WTC11 (cell line): ENCODE data around the gene MRC2. TPM values are rescaled to one million over a fixed set of nuclear protein-coding genes. Genes with fewer than 3 reads are reported as not detected.

Experiments used
- ATAC-seq: fragments of 200-7000 bp; cut with Tn5 transposase; 2 replicates; pipeline ENCODE4 v1.10.0; 2021; ENCODE audit warnings: mild to moderate bottlenecking, moderate library complexity
- CTCF ChIA-PET: fragments of 300-600 bp; sonication (Branson Sonifier 250); formaldehyde crosslinking; loops from one replicate; lab custom pipeline; 2021; ENCODE audit warnings: antibody characterized with exemption; lab: Charles Lee
- POLR2A ChIA-PET: fragments of 350-600 bp; sonication (Branson Sonifier 250); formaldehyde crosslinking; loops from one replicate; lab custom pipeline; 2021; ENCODE audit warnings: antibody characterized with exemption; lab: Charles Lee
- DNase-seq: peaks from one replicate; pipeline ENCODE4 v3.0.0; 2021; ENCODE audit warnings: low spot score
- H3K27ac Mint-ChIP-seq: 2 replicates; pipeline ENCODE4 v1.8.0; 2021; ENCODE audit warnings: mixed read lengths
- H3K27me3 Mint-ChIP-seq: 2 replicates; pipeline ENCODE4 v1.8.0; 2021; ENCODE audit warnings: low read depth, mild to moderate bottlenecking, moderate library complexity, mixed read lengths
- H3K36me3 Mint-ChIP-seq: 2 replicates; pipeline ENCODE4 v1.8.0; 2021; ENCODE audit warnings: mixed read lengths
- H3K4me1 Mint-ChIP-seq: 2 replicates; pipeline ENCODE4 v1.8.0; 2022; ENCODE audit warnings: mixed read lengths
- H3K4me3 Mint-ChIP-seq: 2 replicates; pipeline ENCODE4 v1.8.0; 2021; ENCODE audit warnings: mild to moderate bottlenecking, moderate library complexity, mixed read lengths
- H3K9me3 Mint-ChIP-seq: 2 replicates; pipeline ENCODE4 v1.8.0; 2021; ENCODE audit warnings: mixed read lengths
- E2F1 ChIP-seq: sonication (generic); formaldehyde crosslinking; IDR thresholded peaks from 2 replicates; pipeline ENCODE4 v1.8.0; 2022; ENCODE audit warnings: mild to moderate bottlenecking, missing genetic modification reagents
- E2F5 ChIP-seq: sonication (generic); formaldehyde crosslinking; IDR thresholded peaks from 2 replicates; pipeline ENCODE4 v1.8.1; 2022; ENCODE audit warnings: mild to moderate bottlenecking, moderate library complexity, missing genetic modification reagents
- ETV6 ChIP-seq: sonication (generic); formaldehyde crosslinking; IDR thresholded peaks from 2 replicates; pipeline ENCODE4 v1.8.1; 2022; ENCODE audit warnings: mild to moderate bottlenecking, missing genetic modification reagents
- HMGA2 ChIP-seq: fragments of 250-450 bp; sonication (Bioruptor Pico); IDR thresholded peaks from 2 replicates; pipeline ENCODE4 v1.4.0; 2021; ENCODE audit warnings: mild to moderate bottlenecking, moderate library complexity
- IRF1 ChIP-seq: sonication (generic); formaldehyde crosslinking; IDR thresholded peaks from 2 replicates; pipeline ENCODE4 v1.8.0; 2023; ENCODE audit warnings: missing genetic modification reagents
- IRF2 ChIP-seq: sonication (generic); formaldehyde crosslinking; IDR thresholded peaks from 2 replicates; pipeline ENCODE4 v1.8.0; 2022; ENCODE audit warnings: low read depth, missing genetic modification reagents, borderline replicate concordance
- NR3C1 ChIP-seq: sonication (generic); formaldehyde crosslinking; conservative IDR thresholded peaks from 2 replicates; pipeline ENCODE4 v1.8.1; 2023; ENCODE audit warnings: low read depth, mild to moderate bottlenecking, missing genetic modification reagents
- PREB ChIP-seq: sonication (generic); formaldehyde crosslinking; IDR thresholded peaks from 2 replicates; pipeline ENCODE4 v1.8.1; 2022; ENCODE audit warnings: mild to moderate bottlenecking, missing genetic modification reagents, moderate library complexity, borderline replicate concordance
- TCF7 ChIP-seq: sonication (generic); formaldehyde crosslinking; IDR thresholded peaks from 2 replicates; pipeline ENCODE4 v1.8.0; 2022; ENCODE audit warnings: mild to moderate bottlenecking, low read depth, missing genetic modification reagents, moderate library complexity
- ZBTB43 ChIP-seq: sonication (generic); formaldehyde crosslinking; IDR thresholded peaks from 2 replicates; pipeline ENCODE4 v1.8.1; 2023; ENCODE audit warnings: mild to moderate bottlenecking, missing genetic modification reagents
- ZNF219 ChIP-seq: sonication (generic); formaldehyde crosslinking; IDR thresholded peaks from 2 replicates; pipeline ENCODE4 v1.8.0; 2023; ENCODE audit warnings: missing genetic modification reagents, mild to moderate bottlenecking, borderline replicate concordance
- ZNF263 ChIP-seq: sonication (generic); formaldehyde crosslinking; IDR thresholded peaks from 2 replicates; pipeline ENCODE4 v1.8.1; 2022; ENCODE audit warnings: low read depth, mild to moderate bottlenecking, moderate library complexity, missing genetic modification reagents
- ZNF512 ChIP-seq: sonication (generic); formaldehyde crosslinking; IDR thresholded peaks from 2 replicates; pipeline ENCODE4 v1.8.1; 2022; ENCODE audit warnings: missing genetic modification reagents, borderline replicate concordance
- total RNA-seq: library from RNA; stranded (reverse); gene quantifications from 3 replicates; pipeline ENCODE4 v1.2.3, GENCODE V29; 2021
- TF ChIP-seq, protein P1 (sequence below): sonication (generic); formaldehyde crosslinking; IDR thresholded peaks from 2 replicates; pipeline ENCODE4 v1.8.1; 2023; ENCODE audit warnings: mild to moderate bottlenecking, missing genetic modification reagents, moderate library complexity
- TF ChIP-seq, protein P2 (sequence below): fragments of 250-450 bp; sonication (Bioruptor Pico); IDR thresholded peaks from 2 replicates; pipeline ENCODE4 v1.9.0; 2021; ENCODE audit warnings: mild to moderate bottlenecking, borderline replicate concordance
- TF ChIP-seq, protein P3 (sequence below): sonication (generic); formaldehyde crosslinking; IDR thresholded peaks from 2 replicates; pipeline ENCODE4 v1.8.0; 2022; ENCODE audit warnings: missing genetic modification reagents

The MRC2 gene
- total RNA-seq, 1 experiment from 2014 or later: 35.3 TPM

DNA sequence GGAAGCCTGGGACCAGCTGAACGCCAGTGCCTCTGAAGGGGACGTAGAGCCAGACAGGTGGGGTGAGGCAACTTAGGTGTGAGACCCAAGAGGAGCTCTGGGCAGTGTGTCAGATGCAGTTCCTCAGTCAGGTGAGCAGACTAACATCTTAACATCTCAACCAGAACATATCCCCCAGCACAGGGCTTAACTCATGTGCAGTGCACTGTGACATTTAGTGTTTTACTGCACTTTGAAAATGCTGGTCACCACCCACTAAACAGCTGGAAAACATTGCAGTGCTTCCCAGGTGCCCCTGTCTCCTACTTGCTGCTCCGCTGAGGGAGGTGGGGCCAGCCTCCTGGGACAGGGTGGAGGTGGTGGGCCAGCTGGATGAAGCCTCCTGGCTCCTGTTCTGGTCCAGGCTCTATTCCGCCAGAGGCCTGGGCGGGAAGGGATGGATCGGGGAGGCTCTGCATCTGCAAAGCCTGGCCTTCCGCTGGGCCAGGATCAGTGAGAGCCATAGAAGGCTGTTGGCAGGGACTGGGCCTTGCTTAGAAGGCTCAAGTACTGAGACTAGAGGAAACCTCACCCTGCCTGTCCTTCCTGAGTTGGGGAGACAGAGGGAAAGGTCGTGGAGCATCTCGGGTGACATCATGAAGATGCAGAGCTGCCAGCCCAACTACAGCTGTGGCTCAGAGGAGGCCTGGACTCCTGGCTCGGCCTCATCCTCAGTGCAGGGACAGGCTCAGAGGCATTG, 7.9 kb upstream of the MRC2 start:
- TF ChIP-seq NR3C1 (no peak), HMGA2 (CRISPR knock-in tag) (no peak), TCF7 (CRISPR knock-in tag) (no peak), ZNF263 (CRISPR knock-in tag) (no peak), PREB (no peak), ETV6 (CRISPR knock-in tag) (no peak), ZBTB43 (CRISPR knock-in tag) (no peak), IRF1 (CRISPR knock-in tag) (no peak)
- TF ChIP-seq, protein P1, sequence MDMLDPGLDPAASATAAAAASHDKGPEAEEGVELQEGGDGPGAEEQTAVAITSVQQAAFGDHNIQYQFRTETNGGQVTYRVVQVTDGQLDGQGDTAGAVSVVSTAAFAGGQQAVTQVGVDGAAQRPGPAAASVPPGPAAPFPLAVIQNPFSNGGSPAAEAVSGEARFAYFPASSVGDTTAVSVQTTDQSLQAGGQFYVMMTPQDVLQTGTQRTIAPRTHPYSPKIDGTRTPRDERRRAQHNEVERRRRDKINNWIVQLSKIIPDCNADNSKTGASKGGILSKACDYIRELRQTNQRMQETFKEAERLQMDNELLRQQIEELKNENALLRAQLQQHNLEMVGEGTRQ (CRISPR knock-in tag): no peak
- peaks cover 22% of the 10 kb centered on the region for H3K4me1 Mint-ChIP-seq
- H3K4me3 Mint-ChIP-seq: no peak overlapping the region
- H3K36me3 Mint-ChIP-seq: peaks cover 8% of the 10 kb centered on the region; the same call in 1 of the 2 replicates
- POLR2A ChIA-PET: no interaction called here
- H3K27me3 Mint-ChIP-seq: no peaks in the 10 kb centered on the region
- no peaks in the 10 kb centered on the region for H3K9me3 Mint-ChIP-seq
- ATAC-seq (no peak), DNase-seq (no peak)
- H3K27ac Mint-ChIP-seq: peak overlapping the region; percentile 41
- CTCF ChIA-PET: interaction anchor here (1.3 to 2.3 kb wide), 2 partner anchors 18 to 67 kb away, joined by 4 to 7 read pairs; no protein-coding TSS in a partner anchor

DNA sequence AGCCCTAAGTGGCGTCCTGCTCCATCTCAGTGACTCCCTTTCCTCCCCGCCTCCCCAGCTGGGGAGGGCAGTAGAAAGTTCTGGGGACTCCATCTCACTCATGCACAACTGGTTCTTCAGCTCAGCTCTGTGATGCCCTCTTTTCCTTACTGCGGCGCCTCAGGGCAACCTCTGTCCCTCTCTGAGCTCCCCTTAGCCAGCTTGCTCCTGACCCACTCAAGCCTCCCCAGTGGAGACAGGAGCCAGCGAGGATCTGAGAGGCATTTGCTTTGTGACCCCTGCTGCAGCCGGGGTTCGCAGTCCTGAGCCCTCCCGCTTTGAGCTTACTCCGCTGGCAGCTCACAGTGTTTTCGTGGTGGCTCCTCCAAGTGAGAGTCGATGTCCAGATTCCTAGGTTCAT, 6.2 kb upstream of the MRC2 start:
- 0 out of 2 replicates have a peak, but pooled peaks cover 3% of the 10 kb centered on the region for H3K27me3 Mint-ChIP-seq
- peak overlapping the region; percentile 41; the same call in 1 of the 2 replicates for H3K27ac Mint-ChIP-seq
- POLR2A ChIA-PET: interaction anchor here (0.5 kb wide), 1 partner anchor 49 kb away, joined by 3 read pairs; no protein-coding TSS in a partner anchor
- TF ChIP-seq ETV6 (CRISPR knock-in tag) (no peak), ZNF219 (CRISPR knock-in tag) (no peak), E2F1 (no peak), ZNF512 (CRISPR knock-in tag) (no peak), E2F5 (no peak), IRF2 (CRISPR knock-in tag) (no peak)
- TF ChIP-seq, protein P2, sequence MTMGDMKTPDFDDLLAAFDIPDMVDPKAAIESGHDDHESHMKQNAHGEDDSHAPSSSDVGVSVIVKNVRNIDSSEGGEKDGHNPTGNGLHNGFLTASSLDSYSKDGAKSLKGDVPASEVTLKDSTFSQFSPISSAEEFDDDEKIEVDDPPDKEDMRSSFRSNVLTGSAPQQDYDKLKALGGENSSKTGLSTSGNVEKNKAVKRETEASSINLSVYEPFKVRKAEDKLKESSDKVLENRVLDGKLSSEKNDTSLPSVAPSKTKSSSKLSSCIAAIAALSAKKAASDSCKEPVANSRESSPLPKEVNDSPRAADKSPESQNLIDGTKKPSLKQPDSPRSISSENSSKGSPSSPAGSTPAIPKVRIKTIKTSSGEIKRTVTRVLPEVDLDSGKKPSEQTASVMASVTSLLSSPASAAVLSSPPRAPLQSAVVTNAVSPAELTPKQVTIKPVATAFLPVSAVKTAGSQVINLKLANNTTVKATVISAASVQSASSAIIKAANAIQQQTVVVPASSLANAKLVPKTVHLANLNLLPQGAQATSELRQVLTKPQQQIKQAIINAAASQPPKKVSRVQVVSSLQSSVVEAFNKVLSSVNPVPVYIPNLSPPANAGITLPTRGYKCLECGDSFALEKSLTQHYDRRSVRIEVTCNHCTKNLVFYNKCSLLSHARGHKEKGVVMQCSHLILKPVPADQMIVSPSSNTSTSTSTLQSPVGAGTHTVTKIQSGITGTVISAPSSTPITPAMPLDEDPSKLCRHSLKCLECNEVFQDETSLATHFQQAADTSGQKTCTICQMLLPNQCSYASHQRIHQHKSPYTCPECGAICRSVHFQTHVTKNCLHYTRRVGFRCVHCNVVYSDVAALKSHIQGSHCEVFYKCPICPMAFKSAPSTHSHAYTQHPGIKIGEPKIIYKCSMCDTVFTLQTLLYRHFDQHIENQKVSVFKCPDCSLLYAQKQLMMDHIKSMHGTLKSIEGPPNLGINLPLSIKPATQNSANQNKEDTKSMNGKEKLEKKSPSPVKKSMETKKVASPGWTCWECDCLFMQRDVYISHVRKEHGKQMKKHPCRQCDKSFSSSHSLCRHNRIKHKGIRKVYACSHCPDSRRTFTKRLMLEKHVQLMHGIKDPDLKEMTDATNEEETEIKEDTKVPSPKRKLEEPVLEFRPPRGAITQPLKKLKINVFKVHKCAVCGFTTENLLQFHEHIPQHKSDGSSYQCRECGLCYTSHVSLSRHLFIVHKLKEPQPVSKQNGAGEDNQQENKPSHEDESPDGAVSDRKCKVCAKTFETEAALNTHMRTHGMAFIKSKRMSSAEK (CRISPR knock-in tag): no peak
- TF ChIP-seq, protein P3, sequence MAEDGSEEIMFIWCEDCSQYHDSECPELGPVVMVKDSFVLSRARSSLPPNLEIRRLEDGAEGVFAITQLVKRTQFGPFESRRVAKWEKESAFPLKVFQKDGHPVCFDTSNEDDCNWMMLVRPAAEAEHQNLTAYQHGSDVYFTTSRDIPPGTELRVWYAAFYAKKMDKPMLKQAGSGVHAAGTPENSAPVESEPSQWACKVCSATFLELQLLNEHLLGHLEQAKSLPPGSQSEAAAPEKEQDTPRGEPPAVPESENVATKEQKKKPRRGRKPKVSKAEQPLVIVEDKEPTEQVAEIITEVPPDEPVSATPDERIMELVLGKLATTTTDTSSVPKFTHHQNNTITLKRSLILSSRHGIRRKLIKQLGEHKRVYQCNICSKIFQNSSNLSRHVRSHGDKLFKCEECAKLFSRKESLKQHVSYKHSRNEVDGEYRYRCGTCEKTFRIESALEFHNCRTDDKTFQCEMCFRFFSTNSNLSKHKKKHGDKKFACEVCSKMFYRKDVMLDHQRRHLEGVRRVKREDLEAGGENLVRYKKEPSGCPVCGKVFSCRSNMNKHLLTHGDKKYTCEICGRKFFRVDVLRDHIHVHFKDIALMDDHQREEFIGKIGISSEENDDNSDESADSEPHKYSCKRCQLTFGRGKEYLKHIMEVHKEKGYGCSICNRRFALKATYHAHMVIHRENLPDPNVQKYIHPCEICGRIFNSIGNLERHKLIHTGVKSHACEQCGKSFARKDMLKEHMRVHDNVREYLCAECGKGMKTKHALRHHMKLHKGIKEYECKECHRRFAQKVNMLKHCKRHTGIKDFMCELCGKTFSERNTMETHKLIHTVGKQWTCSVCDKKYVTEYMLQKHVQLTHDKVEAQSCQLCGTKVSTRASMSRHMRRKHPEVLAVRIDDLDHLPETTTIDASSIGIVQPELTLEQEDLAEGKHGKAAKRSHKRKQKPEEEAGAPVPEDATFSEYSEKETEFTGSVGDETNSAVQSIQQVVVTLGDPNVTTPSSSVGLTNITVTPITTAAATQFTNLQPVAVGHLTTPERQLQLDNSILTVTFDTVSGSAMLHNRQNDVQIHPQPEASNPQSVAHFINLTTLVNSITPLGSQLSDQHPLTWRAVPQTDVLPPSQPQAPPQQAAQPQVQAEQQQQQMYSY (CRISPR knock-in tag): no peak

More for the DNA sequence above, 6.2 kb upstream of the MRC2 start:
- H3K36me3 Mint-ChIP-seq: 0 out of 2 replicates have a peak, but pooled peaks cover 3% of the 10 kb centered on the region
- H3K4me3 Mint-ChIP-seq: no peak overlapping the region
- CTCF ChIA-PET: interaction anchor here (1.1 to 1.4 kb wide), 2 partner anchors 68 to 72 kb away, joined by 3 to 4 read pairs; no protein-coding TSS in a partner anchor
- no peaks in the 10 kb centered on the region for H3K9me3 Mint-ChIP-seq
- H3K4me1 Mint-ChIP-seq: peaks cover 30% of the 10 kb centered on the region
- DNase-seq: no peak
- no peak for ATAC-seq
